Measurements from ENCODE around the gene CLTC. TPM values are rescaled to one million over a fixed set of nuclear protein-coding genes. Genes with fewer than 3 reads are reported as not detected.

CLTC gene
- total RNA-seq, 3 donors from 2014 or later (not counting 1 experiment from before 2014, with no cell fraction given) = 116 to 127 (median 117) TPM

DNA sequence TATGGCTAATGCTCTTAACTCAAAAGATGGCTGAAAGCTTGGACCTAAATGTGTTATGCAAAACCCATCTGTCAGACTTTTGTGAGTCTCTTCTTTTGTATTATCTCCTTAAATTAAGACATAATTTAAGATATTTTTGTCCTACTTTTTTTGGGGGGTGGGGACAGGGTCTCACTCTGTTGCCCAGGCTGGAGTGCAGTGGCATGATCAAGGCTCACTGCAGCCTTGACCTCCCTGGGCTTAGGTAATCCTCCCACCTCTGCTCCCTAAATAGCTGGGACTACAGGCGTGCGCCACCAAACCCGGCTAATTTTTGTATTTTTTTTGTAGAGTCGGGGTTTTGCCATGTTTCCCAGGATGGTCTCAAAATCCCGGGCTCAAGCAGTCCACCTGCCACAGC is 7.1 kb downstream of the CLTC start:
- H3K4me1 ChIP-seq (ENCODE audit: control insufficient read depth, insufficient read depth, low read length) = peaks cover 22% of the 10 kb centered on the region
- intact Hi-C loops (cut with micrococcal nuclease) = no loop called here

DNA sequence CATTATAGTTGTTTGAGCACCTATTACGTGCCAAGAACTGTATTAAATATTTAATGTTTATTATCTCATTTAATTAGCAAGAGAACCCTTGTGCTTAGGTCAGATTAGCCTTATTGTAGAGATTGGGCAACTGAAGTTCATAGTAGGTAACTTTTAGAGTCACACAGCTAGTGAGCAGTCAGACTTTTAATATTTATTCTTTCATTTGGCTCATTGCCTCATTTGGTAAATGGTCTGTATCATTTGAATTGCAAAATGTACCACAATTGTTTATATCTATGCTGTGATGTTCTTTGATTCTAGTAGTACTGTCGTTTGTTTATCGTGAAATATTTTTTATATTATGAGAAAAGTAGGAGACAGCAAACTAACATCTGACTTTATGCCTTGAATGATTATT is 7.6 kb downstream of the CLTC start:
- H3K9me3 ChIP-seq (ENCODE audit: control insufficient read depth, insufficient read depth, low read length) = no peaks in the 10 kb centered on the region
- no peaks in the 10 kb centered on the region for H3K27me3 ChIP-seq (ENCODE audit: control insufficient read depth, insufficient read depth, low read length)
- DNase-seq = no peak
- H3K9me3 Mint-ChIP-seq = no peaks in the 10 kb centered on the region
- 100% methylated on average over 2 of the region's 3 CpGs for WGBS (ENCODE audit: insufficient coverage)
- H3K4me3 Mint-ChIP-seq = no peak overlapping the region
- H3K4me1 Mint-ChIP-seq = peaks cover 61 to 68% of the 10 kb centered on the region in 2 donors
- H3K27ac Mint-ChIP-seq = peak overlapping the region; percentile 4 to 74
- ATAC-seq = no peak
- no peak overlapping the region for H3K4me3 ChIP-seq (ENCODE audit: low read length)
- H3K36me3 Mint-ChIP-seq = no peaks in the 10 kb centered on the region
- intact Hi-C loops (cut with micrococcal nuclease) = no loop called here
- peaks cover 22% of the 10 kb centered on the region for H3K4me1 ChIP-seq (ENCODE audit: control insufficient read depth, insufficient read depth, low read length)
- TF ChIP-seq, protein P1, sequence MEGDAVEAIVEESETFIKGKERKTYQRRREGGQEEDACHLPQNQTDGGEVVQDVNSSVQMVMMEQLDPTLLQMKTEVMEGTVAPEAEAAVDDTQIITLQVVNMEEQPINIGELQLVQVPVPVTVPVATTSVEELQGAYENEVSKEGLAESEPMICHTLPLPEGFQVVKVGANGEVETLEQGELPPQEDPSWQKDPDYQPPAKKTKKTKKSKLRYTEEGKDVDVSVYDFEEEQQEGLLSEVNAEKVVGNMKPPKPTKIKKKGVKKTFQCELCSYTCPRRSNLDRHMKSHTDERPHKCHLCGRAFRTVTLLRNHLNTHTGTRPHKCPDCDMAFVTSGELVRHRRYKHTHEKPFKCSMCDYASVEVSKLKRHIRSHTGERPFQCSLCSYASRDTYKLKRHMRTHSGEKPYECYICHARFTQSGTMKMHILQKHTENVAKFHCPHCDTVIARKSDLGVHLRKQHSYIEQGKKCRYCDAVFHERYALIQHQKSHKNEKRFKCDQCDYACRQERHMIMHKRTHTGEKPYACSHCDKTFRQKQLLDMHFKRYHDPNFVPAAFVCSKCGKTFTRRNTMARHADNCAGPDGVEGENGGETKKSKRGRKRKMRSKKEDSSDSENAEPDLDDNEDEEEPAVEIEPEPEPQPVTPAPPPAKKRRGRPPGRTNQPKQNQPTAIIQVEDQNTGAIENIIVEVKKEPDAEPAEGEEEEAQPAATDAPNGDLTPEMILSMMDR (IDR thresholded peaks at IDR 0.05) = no peak
- no peak overlapping the region for H3K27ac ChIP-seq (ENCODE audit: low read length)
- H3K27me3 Mint-ChIP-seq (ENCODE audit: low read depth in 2 of 2) = no peaks in the 10 kb centered on the region
- no peaks in the 10 kb centered on the region for H3K36me3 ChIP-seq (ENCODE audit: control insufficient read depth, insufficient read depth, low read length)

More for the DNA sequence above, 7.1 kb downstream of the CLTC start:
- no peak overlapping the region for H3K4me3 ChIP-seq (ENCODE audit: low read length)
- H3K9me3 ChIP-seq (ENCODE audit: control insufficient read depth, insufficient read depth, low read length) = no peaks in the 10 kb centered on the region
- no peaks in the 10 kb centered on the region for H3K36me3 ChIP-seq (ENCODE audit: control insufficient read depth, insufficient read depth, low read length)
- Mint-ChIP-seq H3K36me3 (no peaks in the 10 kb centered on the region), H3K27me3 (ENCODE audit: low read depth in 2 of 2) (no peaks in the 10 kb centered on the region), H3K27ac (peak overlapping the region in 1 of 2 donors; percentile 46), H3K9me3 (no peaks in the 10 kb centered on the region), H3K4me1 (peaks cover 67 to 69% of the 10 kb centered on the region in 2 donors), H3K4me3 (no peak overlapping the region)
- no peak for ATAC-seq
- WGBS (ENCODE audit: insufficient coverage) = 99% methylated on average over 5 of the region's 5 CpGs
- DNase-seq = no peak
- H3K27ac ChIP-seq (ENCODE audit: low read length) = no peak overlapping the region
- H3K27me3 ChIP-seq (ENCODE audit: control insufficient read depth, insufficient read depth, low read length) = no peaks in the 10 kb centered on the region
- TF ChIP-seq, protein P1 (IDR thresholded peaks at IDR 0.05) = no peak

DNA sequence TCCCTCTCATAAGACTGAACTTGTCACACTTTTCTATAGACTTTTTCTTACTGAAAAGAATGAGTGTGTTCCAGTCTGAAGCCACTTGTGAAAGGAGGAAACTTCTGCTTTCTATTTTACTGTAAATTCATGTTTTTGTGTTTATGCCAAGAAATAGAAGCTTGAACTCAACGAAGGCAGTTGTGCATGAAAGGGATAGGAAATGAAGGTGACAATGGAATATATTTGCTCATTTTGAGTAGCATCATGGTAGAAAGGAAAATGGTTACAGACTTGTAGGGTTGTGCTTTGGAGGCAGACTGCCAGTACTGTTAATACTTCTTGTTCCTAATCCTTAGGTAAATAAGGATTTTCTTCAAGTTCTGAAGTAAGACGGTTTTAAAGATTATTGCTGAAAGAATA is 8.1 kb downstream of the CLTC start:
- no peak overlapping the region for H3K4me3 ChIP-seq (ENCODE audit: low read length)
- no peaks in the 10 kb centered on the region for H3K27me3 ChIP-seq (ENCODE audit: control insufficient read depth, insufficient read depth, low read length)
- TF ChIP-seq, protein P1 (IDR thresholded peaks at IDR 0.05) = no peak
- intact Hi-C loops (cut with micrococcal nuclease) = no loop called here
- no peaks in the 10 kb centered on the region for H3K27me3 Mint-ChIP-seq (ENCODE audit: low read depth in 2 of 2)
- no peaks in the 10 kb centered on the region for H3K36me3 Mint-ChIP-seq
- DNase-seq (no peak), ATAC-seq (no peak)
- H3K9me3 Mint-ChIP-seq = no peaks in the 10 kb centered on the region
- H3K4me1 Mint-ChIP-seq = peaks cover 61 to 65% of the 10 kb centered on the region in 2 donors
- H3K27ac ChIP-seq (ENCODE audit: low read length) = peak overlapping the region; percentile 12
- WGBS (ENCODE audit: insufficient coverage) = 0% methylated on average over 1 of the region's 2 CpGs
- H3K4me3 Mint-ChIP-seq = no peak overlapping the region
- H3K9me3 ChIP-seq (ENCODE audit: control insufficient read depth, insufficient read depth, low read length) = no peaks in the 10 kb centered on the region
- no peaks in the 10 kb centered on the region for H3K36me3 ChIP-seq (ENCODE audit: control insufficient read depth, insufficient read depth, low read length)
- H3K4me1 ChIP-seq (ENCODE audit: control insufficient read depth, insufficient read depth, low read length) = peaks cover 22% of the 10 kb centered on the region
- peak overlapping the region; percentile 4 to 74 for H3K27ac Mint-ChIP-seq

DNA sequence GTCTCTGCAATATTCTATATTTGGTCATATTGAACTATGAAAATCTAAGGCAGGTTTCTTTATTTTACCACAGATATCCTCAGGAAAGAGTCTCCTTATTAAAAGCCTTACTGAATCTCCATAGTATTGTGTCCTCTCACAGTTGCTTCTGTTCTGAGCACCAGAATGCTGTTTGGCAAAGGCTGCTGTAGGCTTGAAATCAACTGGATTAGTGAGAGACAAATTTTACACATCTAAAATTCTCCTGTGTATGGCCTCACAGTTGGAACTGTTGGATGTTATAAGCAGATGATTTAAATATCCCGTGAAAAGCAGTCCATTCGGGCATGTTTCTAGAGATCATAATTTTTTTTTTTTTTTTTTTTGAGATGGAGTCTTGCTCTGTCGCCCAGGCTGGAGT is 9.5 kb downstream of the CLTC start:
- peak overlapping the region; percentile 4 to 74 for H3K27ac Mint-ChIP-seq
- Histone ChIP-seq H3K4me1 (ENCODE audit: control insufficient read depth, insufficient read depth, low read length) (peaks cover 26% of the 10 kb centered on the region), H3K27ac (ENCODE audit: low read length) (no peak overlapping the region), H3K9me3 (ENCODE audit: control insufficient read depth, insufficient read depth, low read length) (no peaks in the 10 kb centered on the region), H3K36me3 (ENCODE audit: control insufficient read depth, insufficient read depth, low read length) (no peaks in the 10 kb centered on the region), H3K27me3 (ENCODE audit: control insufficient read depth, insufficient read depth, low read length) (no peaks in the 10 kb centered on the region), H3K4me3 (ENCODE audit: low read length) (no peak overlapping the region)
- TF ChIP-seq, protein P1 (IDR thresholded peaks at IDR 0.05) = no peak
- 93% methylated on average over 1 of the region's 3 CpGs for WGBS (ENCODE audit: insufficient coverage)
- ATAC-seq (no peak), DNase-seq (no peak)
- H3K4me3 Mint-ChIP-seq = no peak overlapping the region
- no peaks in the 10 kb centered on the region for H3K9me3 Mint-ChIP-seq
- intact Hi-C loops (cut with micrococcal nuclease) = no loop called here
- H3K36me3 Mint-ChIP-seq = no peaks in the 10 kb centered on the region
- no peaks in the 10 kb centered on the region for H3K27me3 Mint-ChIP-seq (ENCODE audit: low read depth in 2 of 2)
- peaks cover 60 to 63% of the 10 kb centered on the region in 2 donors for H3K4me1 Mint-ChIP-seq

Measured in natural killer cell (primary cell).